Right hindlimb (tissue), 1 donor: ENCODE measurements around the gene CSRP1.

ENCODE experiments used
- DNase-seq: peaks from one replicate; pipeline ENCODE4 v3.0.0-alpha.2; 2018

CSRP1 gene

GRCh38 chr1:201513498-201514243, 6.7 kb upstream of the CSRP1 start:
- no peak for DNase-seq

- peak; percentile 76 for DNase-seq
Observed at GRCh38 chr1:201511941-201512539, 5.1 kb upstream of the CSRP1 start.

GRCh38 chr1:201511396-201511940, 4.5 kb upstream of the CSRP1 start:
- DNase-seq: no peak

- no peak for DNase-seq
Observed at GRCh38 chr1:201510734-201511133, 3.8 kb upstream of the CSRP1 start.

- no peak for DNase-seq
Observed at GRCh38 chr1:201509601-201510374, 2.9 kb upstream of the CSRP1 start.

GRCh38 chr1:201508809-201509208, 1.9 kb upstream of the CSRP1 start:
- no peak for DNase-seq

- no peak for DNase-seq
Observed at GRCh38 chr1:201507360-201507675, 395 bp upstream of the CSRP1 start.

- DNase-seq: no peak
Observed at GRCh38 chr1:201506092-201506491, 831 bp downstream of the CSRP1 start.

- no peak for DNase-seq
Observed at GRCh38 chr1:201505503-201505890, 1.4 kb downstream of the CSRP1 start.

- DNase-seq: no peak
Observed at GRCh38 chr1:201504799-201505502, 2.0 kb downstream of the CSRP1 start.

- DNase-seq: no peak
Observed at GRCh38 chr1:201504179-201504631, 2.7 kb downstream of the CSRP1 start.

- peak; percentile 83 for DNase-seq
Observed at GRCh38 chr1:201503397-201504176, 3.3 kb downstream of the CSRP1 start.

- DNase-seq: no peak
Observed at GRCh38 chr1:201502511-201502857, 4.4 kb downstream of the CSRP1 start.

- DNase-seq: no peak
Observed at GRCh38 chr1:201501812-201502510, 5.0 kb downstream of the CSRP1 start.

GRCh38 chr1:201501144-201501543, 5.8 kb downstream of the CSRP1 start:
- no peak for DNase-seq

GRCh38 chr1:201500670-201501120, 6.2 kb downstream of the CSRP1 start:
- no peak for DNase-seq

GRCh38 chr1:201499795-201500669, 6.9 kb downstream of the CSRP1 start:
- DNase-seq: no peak

- DNase-seq: no peak
Observed at GRCh38 chr1:201499191-201499590, 7.7 kb downstream of the CSRP1 start.

- no peak for DNase-seq
Observed at GRCh38 chr1:201498621-201499020, 8.3 kb downstream of the CSRP1 start.

- no peak for DNase-seq
Observed at GRCh38 chr1:201497935-201498509, 8.9 kb downstream of the CSRP1 start.
